ENCODE results near the gene MAML2. TPM values are rescaled to one million over a fixed set of nuclear protein-coding genes. Genes with fewer than 3 reads are reported as not detected.

The MAML2 gene
- total RNA-seq, 3 donors from 2014 or later (not counting 1 experiment from before 2014, with no cell fraction given) = 14.2 to 20.5 (median 16.1) TPM

- TF ChIP-seq CTCF (IDR thresholded peaks at IDR 0.05) = no peak
- no peak overlapping the region for H3K27ac ChIP-seq (ENCODE audit: low read length)
- no peaks in the 10 kb centered on the region for H3K36me3 Mint-ChIP-seq
- no peak for DNase-seq
- WGBS (ENCODE audit: insufficient coverage) = 100% methylated on average over 3 of the region's 4 CpGs
- peaks cover 9% of the 10 kb centered on the region for H3K4me1 ChIP-seq (ENCODE audit: control insufficient read depth, insufficient read depth, low read length)
- H3K4me3 Mint-ChIP-seq = no peak overlapping the region
- no peaks in the 10 kb centered on the region for H3K27me3 Mint-ChIP-seq (ENCODE audit: low read depth in 2 of 2)
- no peaks in the 10 kb centered on the region for H3K27me3 ChIP-seq (ENCODE audit: control insufficient read depth, insufficient read depth, low read length)
- no peaks in the 10 kb centered on the region for H3K36me3 ChIP-seq (ENCODE audit: control insufficient read depth, insufficient read depth, low read length)
- H3K27ac Mint-ChIP-seq = no peak overlapping the region
- H3K9me3 Mint-ChIP-seq = no peaks in the 10 kb centered on the region
- H3K4me1 Mint-ChIP-seq = peaks cover 42 to 51% of the 10 kb centered on the region in 2 donors
- no peaks in the 10 kb centered on the region for H3K9me3 ChIP-seq (ENCODE audit: control insufficient read depth, insufficient read depth, low read length)
- H3K4me3 ChIP-seq (ENCODE audit: low read length) = no peak overlapping the region
- intact Hi-C loops (cut with micrococcal nuclease) = no loop called here
- no peak for ATAC-seq
These were observed 151.2 kb downstream of the MAML2 start for GRCh38 chr11:96191752-96192151.

- DNase-seq (no peak), ATAC-seq (no peak)
- intact Hi-C loops (cut with micrococcal nuclease) = no loop called here
- Histone ChIP-seq H3K4me1 (ENCODE audit: control insufficient read depth, insufficient read depth, low read length) (peaks cover 17% of the 10 kb centered on the region), H3K27ac (ENCODE audit: low read length) (no peak overlapping the region), H3K9me3 (ENCODE audit: control insufficient read depth, insufficient read depth, low read length) (no peaks in the 10 kb centered on the region), H3K27me3 (ENCODE audit: control insufficient read depth, insufficient read depth, low read length) (no peaks in the 10 kb centered on the region), H3K4me3 (ENCODE audit: low read length) (no peak overlapping the region), H3K36me3 (ENCODE audit: control insufficient read depth, insufficient read depth, low read length) (no peaks in the 10 kb centered on the region)
- H3K4me1 Mint-ChIP-seq = peaks cover 42 to 47% of the 10 kb centered on the region in 2 donors
- H3K27ac Mint-ChIP-seq = peak overlapping the region in 1 of 2 donors; percentile 67
- no peak for TF ChIP-seq CTCF (IDR thresholded peaks at IDR 0.05)
- no peaks in the 10 kb centered on the region for H3K36me3 Mint-ChIP-seq
- H3K27me3 Mint-ChIP-seq (ENCODE audit: low read depth in 2 of 2) = no peaks in the 10 kb centered on the region
- no peaks in the 10 kb centered on the region for H3K9me3 Mint-ChIP-seq
- H3K4me3 Mint-ChIP-seq = peak overlapping the region; percentile 7
- 89% methylated on average over 1 of the region's 1 CpG for WGBS (ENCODE audit: insufficient coverage)
These were observed 153.6 kb downstream of the MAML2 start for GRCh38 chr11:96189351-96189750.

DNA sequence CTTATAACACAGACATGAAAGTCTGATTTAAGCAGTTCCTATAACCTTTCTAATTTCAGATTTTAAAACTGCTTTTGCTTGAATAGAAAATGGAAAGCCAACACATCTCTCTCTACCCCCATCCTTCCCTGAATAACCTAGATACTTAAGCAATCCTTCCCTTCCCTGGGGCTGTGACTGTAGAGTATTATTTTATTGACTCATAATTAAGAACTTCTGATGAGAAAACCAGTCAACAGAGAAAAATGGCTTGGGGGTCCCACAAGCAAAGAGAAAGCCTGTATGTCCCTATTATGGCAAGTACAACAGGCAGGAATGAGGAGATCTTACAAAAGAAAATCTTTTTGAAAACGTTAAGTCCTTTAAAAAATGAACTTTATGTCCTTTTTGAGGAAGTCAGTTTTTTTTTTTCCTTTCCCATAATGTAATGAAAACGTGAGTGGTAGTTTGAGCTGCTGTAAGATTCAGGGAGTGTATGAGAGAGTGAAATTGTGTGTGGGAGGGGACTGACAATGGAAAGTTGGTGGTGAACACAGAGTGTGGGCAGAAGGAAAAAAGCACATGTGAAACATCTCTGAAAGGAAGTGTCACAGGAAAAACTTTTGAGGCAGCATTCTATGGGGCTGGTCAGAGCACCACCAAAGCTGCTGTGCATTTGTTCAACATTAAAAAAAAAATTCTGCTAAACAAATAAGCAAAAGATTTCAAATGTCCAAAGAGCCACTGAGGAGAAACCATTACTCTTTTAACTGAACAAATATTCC is 154.6 kb downstream of the MAML2 start:
- peak overlapping the region; percentile 58 for H3K4me3 Mint-ChIP-seq
- H3K36me3 Mint-ChIP-seq = no peaks in the 10 kb centered on the region
- DNase-seq (no peak), ATAC-seq (peak; percentile 15 to 59 (median 46))
- peak overlapping the region; percentile 1 for H3K27ac ChIP-seq (ENCODE audit: low read length)
- H3K9me3 ChIP-seq (ENCODE audit: control insufficient read depth, insufficient read depth, low read length) = no peaks in the 10 kb centered on the region
- peak overlapping the region; percentile 67 to 77 for H3K27ac Mint-ChIP-seq
- WGBS (ENCODE audit: insufficient coverage) = 6% methylated on average over 2 of the region's 2 CpGs
- H3K4me1 ChIP-seq (ENCODE audit: control insufficient read depth, insufficient read depth, low read length) = peaks cover 13% of the 10 kb centered on the region
- no peaks in the 10 kb centered on the region for H3K27me3 ChIP-seq (ENCODE audit: control insufficient read depth, insufficient read depth, low read length)
- no peaks in the 10 kb centered on the region for H3K27me3 Mint-ChIP-seq (ENCODE audit: low read depth in 2 of 2)
- no peak for TF ChIP-seq CTCF (IDR thresholded peaks at IDR 0.05)
- H3K4me1 Mint-ChIP-seq = peaks cover 34 to 38% of the 10 kb centered on the region in 2 donors
- no peaks in the 10 kb centered on the region for H3K9me3 Mint-ChIP-seq
- intact Hi-C loops (cut with micrococcal nuclease) = no loop called here
- H3K36me3 ChIP-seq (ENCODE audit: control insufficient read depth, insufficient read depth, low read length) = no peaks in the 10 kb centered on the region
- no peak overlapping the region for H3K4me3 ChIP-seq (ENCODE audit: low read length)
